Activated CD4-positive, alpha-beta T cell treated with anti-CD3 and anti-CD28 coated beads, Interleukin-2, Interleukin-6, amounts not matched to agents 100 ng/mL and 50 ng/mL, durations not matched to agents 16 hours and 8 hours (primary cell): Measurements from ENCODE around the gene ZNRF4.
"Not testable (repeated sequence)": the region's sequence is repeated elsewhere in the genome, so short reads cannot be mapped to it uniquely, and the experiment has no call there.

ENCODE experiments used
- DNase-seq: peaks from one replicate; pipeline ENCODE4 v3.0.0-alpha.2; 2020

ZNRF4 gene

GRCh38 chr19:5477451-5478215 lies 22.4 kb downstream of the ZNRF4 start:
- no peak for DNase-seq

GRCh38 chr19:5478241-5478924 lies 23.2 kb downstream of the ZNRF4 start:
- DNase-seq: no peak

GRCh38 chr19:5478925-5479588 lies 23.8 kb downstream of the ZNRF4 start:
- no peak for DNase-seq

GRCh38 chr19:5479958-5480357 lies 24.7 kb downstream of the ZNRF4 start:
- DNase-seq: no peak

- peak; percentile 25 for DNase-seq
Observed at GRCh38 chr19:5480427-5480836, 25.2 kb downstream of the ZNRF4 start.

GRCh38 chr19:5481957-5482356 lies 26.7 kb downstream of the ZNRF4 start:
- no peak for DNase-seq

GRCh38 chr19:5484398-5485285 lies 29.4 kb downstream of the ZNRF4 start:
- no peak for DNase-seq

GRCh38 chr19:5485286-5485636 lies 30.0 kb downstream of the ZNRF4 start:
- DNase-seq: no peak

GRCh38 chr19:5485658-5486057 lies 30.4 kb downstream of the ZNRF4 start:
- not testable (repeated sequence) for DNase-seq

- no peak for DNase-seq
Observed at GRCh38 chr19:5487222-5487621, 32.0 kb downstream of the ZNRF4 start.

- DNase-seq: no peak
Observed at GRCh38 chr19:5489551-5489950, 34.3 kb downstream of the ZNRF4 start.

- no peak for DNase-seq
Observed at GRCh38 chr19:5491565-5491964, 36.3 kb downstream of the ZNRF4 start.

- no peak for DNase-seq
Observed at GRCh38 chr19:5492281-5492634, 37.0 kb downstream of the ZNRF4 start.

- DNase-seq: no peak
Observed at GRCh38 chr19:5492635-5493409, 37.6 kb downstream of the ZNRF4 start.

- no peak for DNase-seq
Observed at GRCh38 chr19:5494773-5495172, 39.6 kb downstream of the ZNRF4 start.

GRCh38 chr19:5495792-5496191 lies 40.6 kb downstream of the ZNRF4 start:
- no peak for DNase-seq

- no peak for DNase-seq
Observed at GRCh38 chr19:5497297-5497696, 42.1 kb downstream of the ZNRF4 start.

GRCh38 chr19:5498830-5499550 lies 43.8 kb downstream of the ZNRF4 start:
- DNase-seq: no peak

GRCh38 chr19:5501907-5502306 lies 46.7 kb downstream of the ZNRF4 start:
- no peak for DNase-seq

GRCh38 chr19:5503598-5503997 lies 48.4 kb downstream of the ZNRF4 start:
- no peak for DNase-seq

- DNase-seq: no peak
Observed at GRCh38 chr19:5504114-5504513, 48.9 kb downstream of the ZNRF4 start.
